IMR-90 (cell line): ENCODE results near the gene GIMAP1. TPM values are rescaled to one million over a fixed set of nuclear protein-coding genes. Genes with fewer than 3 reads are reported as not detected.

ENCODE experiments used
- ATAC-seq: fragments of 200-7000 bp; cut with Tn5 transposase; 2 replicates; pipeline ENCODE4 v1.9.1; 2020; ENCODE audit warnings: low read depth, mild to moderate bottlenecking, moderate library complexity
- BruUV-seq: library from RNA; stranded (reverse); fragments of 400-500 nt; replicated peaks from 2 replicates; lab custom pipeline; 2021; lab: Mats Ljungman, UMichigan
- CTCF ChIA-PET: fragments of 300-600 bp; formaldehyde crosslinking; extraction: SDS; loops from one replicate; lab custom pipeline; 2021; ENCODE audit warnings: antibody characterized with exemption; lab: Yijun Ruan, JAX
- POLR2A ChIA-PET: fragments of 300-600 bp; sonication (Branson Sonifier 250); formaldehyde crosslinking; loops from one replicate; lab custom pipeline; 2022; ENCODE audit warnings: antibody characterized with exemption; ENCODE audit not compliant: unreplicated experiment; lab: Charles Lee
- DNase-seq: peaks from one replicate; pipeline ENCODE4 v3.0.0; 2013
- H2AFZ ChIP-seq: replicated peaks from 2 replicates; pipeline ENCODE3; 2013; ENCODE audit warnings: low read length, mild to moderate bottlenecking; ENCODE audit not compliant: poor library complexity
- H2AK5ac ChIP-seq: 2 replicates; pipeline ENCODE4 v1.6.1; 2013; ENCODE audit warnings: low read depth, low read length, inconsistent platforms
- H2AK9ac ChIP-seq: replicated peaks from 2 replicates; pipeline ENCODE3; 2013; ENCODE audit warnings: mild to moderate bottlenecking, low read depth, low read length, moderate library complexity; ENCODE audit not compliant: poor library complexity
- H2BK120ac ChIP-seq: 2 replicates; pipeline ENCODE4 v1.6.1; 2013; ENCODE audit warnings: low read depth, low read length, inconsistent platforms
- H2BK15ac ChIP-seq: 3 replicates; pipeline ENCODE4 v1.6.1; 2013; ENCODE audit warnings: low read depth, low read length, inconsistent platforms
- H2BK20ac ChIP-seq: 2 replicates; pipeline ENCODE4 v1.6.1; 2013; ENCODE audit warnings: low read depth, mild to moderate bottlenecking, inconsistent platforms, low read length, moderate library complexity
- H2BK5ac ChIP-seq: 2 replicates; pipeline ENCODE4 v1.6.1; 2013; ENCODE audit warnings: mild to moderate bottlenecking, low read depth, low read length, inconsistent platforms; ENCODE audit not compliant: poor library complexity, severe bottlenecking
- H3K14ac ChIP-seq: replicated peaks from 2 replicates; pipeline ENCODE4 v1.6.1; 2013; ENCODE audit warnings: low read depth, low read length, inconsistent platforms
- H3K18ac ChIP-seq: 2 replicates; pipeline ENCODE4 v1.6.1; 2013; ENCODE audit warnings: low read depth, low read length, control low read depth
- H3K23ac ChIP-seq: 2 replicates; pipeline ENCODE4 v1.6.1; 2013; ENCODE audit warnings: low read depth, low read length, inconsistent platforms
- H3K27ac ChIP-seq: 2 replicates; pipeline ENCODE4 v1.5.1; 2013; ENCODE audit warnings: mild to moderate bottlenecking, control low read depth, low read length; ENCODE audit not compliant: insufficient read depth
- H3K27me3 ChIP-seq: 2 replicates; pipeline ENCODE4 v1.6.1; 2013; ENCODE audit warnings: low read length; ENCODE audit not compliant: control insufficient read depth, insufficient read depth
- H3K36me3 ChIP-seq: 2 replicates; pipeline ENCODE4 v1.6.1; 2013; ENCODE audit warnings: low read length, mixed read lengths; ENCODE audit not compliant: control insufficient read depth, insufficient read depth
- H3K4ac ChIP-seq: 2 replicates; pipeline ENCODE4 v1.6.1; 2013; ENCODE audit warnings: low read depth, low read length, inconsistent platforms
- H3K4me1 ChIP-seq: 2 replicates; pipeline ENCODE4 v1.6.1; 2013; ENCODE audit warnings: low read length, mixed read lengths; ENCODE audit not compliant: control insufficient read depth, insufficient read depth
- H3K4me2 ChIP-seq: 2 replicates; pipeline ENCODE4 v1.6.1; 2013; ENCODE audit warnings: low read depth, mild to moderate bottlenecking, control low read depth, low read length, moderate library complexity
- H3K4me3 ChIP-seq: 2 replicates; pipeline ENCODE4 v1.5.1; 2013; ENCODE audit warnings: low read depth, mild to moderate bottlenecking, control low read depth, low read length, moderate library complexity; ENCODE audit not compliant: insufficient read depth
- H3K56ac ChIP-seq: 2 replicates; pipeline ENCODE4 v1.6.1; 2013; ENCODE audit warnings: low read length, inconsistent platforms; ENCODE audit not compliant: insufficient read depth; ENCODE audit errors: extremely low read depth
- H3K79me1 ChIP-seq, 2 experiments: 2 replicates each; pipeline ENCODE4 v1.6.1; 2013; ENCODE audit warnings: low read length in 2 of 2, inconsistent platforms in 1 of 2, low read depth in 1 of 2
- H3K9ac ChIP-seq: 2 replicates; pipeline ENCODE4 v1.6.1; 2013; ENCODE audit warnings: low read depth, low read length, control low read depth
- H3K9me1 ChIP-seq: 2 replicates; pipeline ENCODE4 v1.6.1; 2013; ENCODE audit warnings: low read length, inconsistent platforms; ENCODE audit not compliant: insufficient read depth
- H3K9me3 ChIP-seq: 2 replicates; pipeline ENCODE4 v1.6.1; 2013; ENCODE audit warnings: low read length; ENCODE audit not compliant: control insufficient read depth, insufficient read depth
- H4K20me1 ChIP-seq: 2 replicates; pipeline ENCODE4 v1.6.1; 2013; ENCODE audit warnings: low read length, inconsistent platforms; ENCODE audit not compliant: insufficient read depth
- H4K5ac ChIP-seq: 2 replicates; pipeline ENCODE4 v1.6.1; 2013; ENCODE audit warnings: mild to moderate bottlenecking, low read depth, low read length, control low read depth
- H4K8ac ChIP-seq, 2 experiments: 2 replicates each; pipeline ENCODE4 v1.6.1; 2013; ENCODE audit warnings: low read depth in 2 of 2, low read length in 2 of 2, control low read depth in 1 of 2, inconsistent platforms in 1 of 2
- H4K91ac ChIP-seq: 2 replicates; pipeline ENCODE4 v1.6.1; 2013; ENCODE audit warnings: low read depth, low read length, inconsistent platforms; ENCODE audit not compliant: insufficient read depth
- BHLHE40 ChIP-seq: fragments of 150-350 bp; IDR thresholded peaks from 2 replicates; pipeline ENCODE4 v1.6.1; 2016; ENCODE audit warnings: mild to moderate bottlenecking, low read depth, low read length
- CHD1 ChIP-seq: IDR thresholded peaks from 2 replicates; pipeline ENCODE4 v1.6.1; 2012; ENCODE audit warnings: low read depth, low read length, improper control_type of control experiment
- MAFK ChIP-seq: IDR thresholded peaks from 2 replicates; pipeline ENCODE4 v1.6.1; 2012; ENCODE audit warnings: low read depth, low read length, improper control_type of control experiment
- NFE2L2 ChIP-seq: fragments of 150-350 bp; IDR thresholded peaks from 2 replicates; pipeline ENCODE4 v1.6.1; 2016; ENCODE audit warnings: low read depth, mild to moderate bottlenecking, low read length
- RFX5 ChIP-seq: IDR thresholded peaks from 2 replicates; pipeline ENCODE4 v1.8.0; 2012; ENCODE audit warnings: low read depth, mild to moderate bottlenecking, low read length, moderate library complexity
- SMC3 ChIP-seq: fragments of 150-350 bp; IDR thresholded peaks from 2 replicates; pipeline ENCODE4 v1.6.1; 2016; ENCODE audit warnings: low read depth, mild to moderate bottlenecking, antibody characterized with exemption, low read length, moderate library complexity
- WGBS, 2 experiments: methylation state at CpG; one replicate each; pipeline versions ENCODE4 v1.1.5 to v1.1.7; 2013; ENCODE audit warnings: missing lambda C conversion rate in 2 of 2; ENCODE audit not compliant: insufficient read length in 1 of 2; ENCODE audit errors: extremely low coverage in 2 of 2; 5-methylcytosine and 5-hydroxymethylcytosine counted together
- dilution Hi-C: fragments of 300-500 bp; cut with HindIII; formaldehyde crosslinking; loops from one replicate; pipeline ENCODE4 v1.14.3; 2018; ENCODE audit warnings: low sequenced_read_pairs; ENCODE audit not compliant: unreplicated experiment
- in situ Hi-C: fragments of 300-500 bp; cut with MboI; formaldehyde crosslinking; loops from 3 replicates; pipeline ENCODE4 v1.14.3; 2019; ENCODE audit warnings: low sequenced_read_pairs, inconsistent platforms, mixed read lengths
- intact Hi-C: fragments of 100-400 bp; cut with micrococcal nuclease; formaldehyde crosslinking; loops from 2 replicates; pipeline ENCODE4 v1.10.0; 2022
- polyA plus RNA-seq, 3 experiments: library from polyadenylated mRNA; depleted of rRNA; stranded (reverse); fragments of >200 nt; gene quantifications; 2 replicates each; pipeline ENCODE4 v1.2.3, GENCODE V29; 2012; ENCODE audit warnings: low replicate concordance in 1 of 3
- total RNA-seq: library from RNA; depleted of rRNA; stranded (reverse); fragments of >200 nt; gene quantifications from 2 replicates; pipeline ENCODE4 v1.2.3, GENCODE V29; 2012
- TF ChIP-seq, protein P1 (sequence below): fragments of 150-350 bp; IDR thresholded peaks from 2 replicates; pipeline ENCODE4 v1.6.1; 2017; ENCODE audit warnings: mild to moderate bottlenecking, antibody characterized with exemption, low read length, low read depth

Gene GIMAP1
- total and polyA plus RNA-seq, 2 of the 4 experiments (the other 2 are of a cell fraction) = not detected

DNA sequence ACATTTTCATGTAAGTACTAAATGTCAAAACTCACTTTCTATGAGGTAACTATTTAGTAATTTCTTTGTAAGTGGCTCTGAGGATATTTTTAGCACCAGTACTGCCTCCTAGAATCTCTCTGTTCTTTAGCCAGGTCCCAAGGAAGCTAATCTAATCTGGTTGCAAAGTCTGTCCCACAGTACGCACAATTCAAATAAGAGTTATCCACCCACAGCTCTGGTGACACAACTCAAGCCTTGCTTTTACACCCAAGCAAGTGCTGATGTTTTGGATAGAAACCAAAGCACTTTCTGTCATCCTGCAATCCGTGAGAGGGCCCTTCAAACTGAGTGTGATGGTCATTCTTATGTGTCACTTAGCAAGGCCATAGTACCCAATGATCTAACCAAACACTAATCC, 35.3 kb downstream of the GIMAP1 start:
- H3K79me1 ChIP-seq = no peaks in the 10 kb centered on the region
- H4K5ac ChIP-seq = no peak overlapping the region
- DNase-seq (no peak), ATAC-seq (no peak)
- H3K56ac ChIP-seq = no peak overlapping the region
- no peak overlapping the region for H2BK20ac ChIP-seq
- dilution Hi-C loops (no loop called here), intact Hi-C loops (loop anchor here (10.0 kb wide), 1 partner anchor 467 kb away; no protein-coding TSS in a partner anchor), in situ Hi-C loops (no loop called here)
- H4K8ac ChIP-seq = no peak overlapping the region
- no peak overlapping the region for H2AK9ac ChIP-seq
- H3K4me1 ChIP-seq = no peaks in the 10 kb centered on the region
- no peak overlapping the region for H3K4me3 ChIP-seq
- no peak overlapping the region for H2BK120ac ChIP-seq
- H3K18ac ChIP-seq = no peak overlapping the region
- no peaks in the 10 kb centered on the region for H3K9me1 ChIP-seq
- H4K20me1 ChIP-seq = no peaks in the 10 kb centered on the region
- TF ChIP-seq NFE2L2 (no peak), CHD1 (no peak), SMC3 (no peak), BHLHE40 (no peak), MAFK (no peak), RFX5 (no peak)
- TF ChIP-seq, protein P1, sequence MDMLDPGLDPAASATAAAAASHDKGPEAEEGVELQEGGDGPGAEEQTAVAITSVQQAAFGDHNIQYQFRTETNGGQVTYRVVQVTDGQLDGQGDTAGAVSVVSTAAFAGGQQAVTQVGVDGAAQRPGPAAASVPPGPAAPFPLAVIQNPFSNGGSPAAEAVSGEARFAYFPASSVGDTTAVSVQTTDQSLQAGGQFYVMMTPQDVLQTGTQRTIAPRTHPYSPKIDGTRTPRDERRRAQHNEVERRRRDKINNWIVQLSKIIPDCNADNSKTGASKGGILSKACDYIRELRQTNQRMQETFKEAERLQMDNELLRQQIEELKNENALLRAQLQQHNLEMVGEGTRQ = no peak
- no peaks in the 10 kb centered on the region for H3K9me3 ChIP-seq
- H4K91ac ChIP-seq = no peak overlapping the region
- no peak overlapping the region for H2BK15ac ChIP-seq
- H2AK5ac ChIP-seq = no peak overlapping the region
- H2BK5ac ChIP-seq = no peak overlapping the region
- no peak overlapping the region for H3K4me2 ChIP-seq
- BruUV-seq = no TSS peak
- H2AFZ ChIP-seq = no peak overlapping the region
- no CpG with 5 or more reads among the region's 2 CpGs for WGBS, 2 experiments
- H3K9ac ChIP-seq = no peak overlapping the region
- POLR2A ChIA-PET = no interaction called here
- no peak overlapping the region for H3K4ac ChIP-seq
- H3K27me3 ChIP-seq = no peaks in the 10 kb centered on the region; the same call in 1 of the 2 replicates
- no peak overlapping the region for H3K14ac ChIP-seq
- H3K36me3 ChIP-seq = no peaks in the 10 kb centered on the region
- H3K27ac ChIP-seq = no peak overlapping the region
- no peak overlapping the region for H3K23ac ChIP-seq
- CTCF ChIA-PET = no interaction called here
